Spleen (tissue), 11 donors: Measurements from ENCODE around the gene C17orf114.

Experiments used
- DNase-seq: peaks from one replicate; pipeline ENCODE4 v3.0.0-alpha.2; 2020
- H3K27ac ChIP-seq, 8 donors: fragments of 200-600 bp; sonication (generic) in 7 of 8; 1 replicate in 4 of 8; 2 replicates in 4 of 8; pipeline versions ENCODE4 v1.5.0 to v1.8.0; 2016 to 2021; ENCODE audit warnings: inconsistent platforms in 4 of 8, mild to moderate bottlenecking in 4 of 8, moderate library complexity in 1 of 8
- H3K27me3 ChIP-seq, 7 donors: fragments of 200-600 bp; sonication (generic) in 6 of 7; replicated peaks in 1 of 7; 1 replicate in 4 of 7; 2 replicates in 3 of 7; pipeline versions ENCODE4 v1.5.0 to v1.8.0; 2016 to 2021; ENCODE audit warnings: inconsistent platforms in 3 of 7, mild to moderate bottlenecking in 1 of 7
- H3K36me3 ChIP-seq, 6 donors: fragments of 200-600 bp; sonication (generic) in 5 of 6; 1 replicate in 4 of 6; 2 replicates in 2 of 6; pipeline versions ENCODE4 v1.5.0 to v1.8.0; 2016 to 2021; ENCODE audit warnings: inconsistent platforms in 2 of 6
- H3K4me1 ChIP-seq, 6 donors: fragments of 200-600 bp; sonication (generic) in 5 of 6; 1 replicate in 3 of 6; 2 replicates in 3 of 6; pipeline versions ENCODE4 v1.5.0 to v1.8.0; 2016 to 2021; ENCODE audit warnings: inconsistent platforms in 3 of 6
- H3K4me3 ChIP-seq, 8 donors: fragments of 200-600 bp; sonication (generic) in 7 of 8; 1 replicate in 4 of 8; 2 replicates in 4 of 8; pipeline versions ENCODE4 v1.5.0 to v1.8.0; 2016 to 2021; ENCODE audit warnings: inconsistent platforms in 4 of 8, mild to moderate bottlenecking in 4 of 8, moderate library complexity in 2 of 8
- H3K9me3 ChIP-seq, 8 donors: fragments of 200-600 bp; sonication (generic) in 7 of 8; 1 replicate in 4 of 8; 2 replicates in 4 of 8; pipeline versions ENCODE4 v1.5.0 to v1.8.0; 2016 to 2021; ENCODE audit warnings: inconsistent platforms in 4 of 8
- POLR2A ChIP-seq, 3 donors: fragments of 450-650 bp; IDR thresholded peaks; one replicate each; pipeline ENCODE4 v1.5.1; 2017; ENCODE audit warnings: antibody characterized with exemption in 3 of 3, mild to moderate bottlenecking in 1 of 3
- POLR2AphosphoS5 ChIP-seq, 3 donors: sonication (generic); formaldehyde crosslinking; IDR thresholded peaks; one replicate each; pipeline ENCODE4 v1.5.1; 2017; ENCODE audit warnings: antibody characterized with exemption in 3 of 3
- WGBS, 5 donors: extraction: QIAGEN DNeasy Blood & Tissue Kit in 3 of 5; methylation state at CpG; one replicate each; pipeline versions ENCODE4 v1.1.5 to v1.1.7; 2013 to 2018; 5-methylcytosine and 5-hydroxymethylcytosine counted together
- intact Hi-C: fragments of 100-400 bp; cut with DNase I; formaldehyde crosslinking; loops from one replicate; pipeline ENCODE4 v1.15.0; 2023; ENCODE audit warnings: low total_unique reads
- TF ChIP-seq, protein P1 (sequence below), 11 experiments: fragments of 200-600 bp in 7 of 11; fragments of 450-650 bp in 4 of 11; sonication (generic) in 4 of 11; IDR thresholded peaks in 8 of 11; conservative IDR thresholded peaks in 3 of 11; 1 replicate in 7 of 11; 2 replicates in 4 of 11; pipeline versions ENCODE4 v1.4.0 to v1.8.0; 2016 to 2021; ENCODE audit warnings: antibody characterized with exemption in 11 of 11, inconsistent platforms in 4 of 11, mild to moderate bottlenecking in 1 of 11
- donor health status: healthy with polysubstance abuse.
- donor health status: DM: no; HTN: no; CAD: no; lungs with moderate emphysema.
- donor health status: DM: no; HTN: no; CAD: no.
- donor health status: Bipolar disorder and iron deficiency.
- donor health status: healthy.
- donor health status: DM: no; HTN: no; CAD: no.
- donor health status: DM: yes; HTN: yes; CAD: no.

C17orf114 gene

GRCh38 chr17:4790705-4791088, 11.4 kb downstream of the C17orf114 start:
- H3K9me3 ChIP-seq: no peaks in the 10 kb centered on the region
- no peak for DNase-seq
- peak overlapping the region in 7 of 8 donors; percentile 57 to 81 (median 69) for H3K4me3 ChIP-seq
- H3K36me3 ChIP-seq: no peaks in the 10 kb centered on the region
- intact Hi-C loops: loop anchor here (10.0 kb wide), 1 partner anchor 76 kb away; the partner anchor contains the start of gene ARRB2
- 46 to 62% (median 54%) methylated on average over 7 of the region's 7 CpGs for WGBS, 5 donors
- TF ChIP-seq, protein P1, sequence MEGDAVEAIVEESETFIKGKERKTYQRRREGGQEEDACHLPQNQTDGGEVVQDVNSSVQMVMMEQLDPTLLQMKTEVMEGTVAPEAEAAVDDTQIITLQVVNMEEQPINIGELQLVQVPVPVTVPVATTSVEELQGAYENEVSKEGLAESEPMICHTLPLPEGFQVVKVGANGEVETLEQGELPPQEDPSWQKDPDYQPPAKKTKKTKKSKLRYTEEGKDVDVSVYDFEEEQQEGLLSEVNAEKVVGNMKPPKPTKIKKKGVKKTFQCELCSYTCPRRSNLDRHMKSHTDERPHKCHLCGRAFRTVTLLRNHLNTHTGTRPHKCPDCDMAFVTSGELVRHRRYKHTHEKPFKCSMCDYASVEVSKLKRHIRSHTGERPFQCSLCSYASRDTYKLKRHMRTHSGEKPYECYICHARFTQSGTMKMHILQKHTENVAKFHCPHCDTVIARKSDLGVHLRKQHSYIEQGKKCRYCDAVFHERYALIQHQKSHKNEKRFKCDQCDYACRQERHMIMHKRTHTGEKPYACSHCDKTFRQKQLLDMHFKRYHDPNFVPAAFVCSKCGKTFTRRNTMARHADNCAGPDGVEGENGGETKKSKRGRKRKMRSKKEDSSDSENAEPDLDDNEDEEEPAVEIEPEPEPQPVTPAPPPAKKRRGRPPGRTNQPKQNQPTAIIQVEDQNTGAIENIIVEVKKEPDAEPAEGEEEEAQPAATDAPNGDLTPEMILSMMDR (IDR thresholded peaks at IDR 0.05 in 8 of 11, conservative IDR thresholded peaks at IDR 0.05 in 3 of 11): no peak
- TF ChIP-seq POLR2AphosphoS5 (IDR thresholded peaks at IDR 0.05) (no peak), POLR2A (IDR thresholded peaks at IDR 0.05) (no peak)
- H3K4me1 ChIP-seq: peaks cover 17 to 58% (median 47%) of the 10 kb centered on the region in 6 donors
- peak overlapping the region; percentile 92 to 97 (median 94) for H3K27ac ChIP-seq
- H3K27me3 ChIP-seq: peaks cover 0 to 41% (median 17%) of the 10 kb centered on the region in 7 donors

GRCh38 chr17:4789951-4790704, 12.0 kb downstream of the C17orf114 start:
- WGBS, 5 donors: 0 to 1% (median 0%) methylated on average over 42 to 91 of the region's 91 CpGs
- DNase-seq: peak; percentile 97
- peaks cover 0 to 47% (median 23%) of the 10 kb centered on the region in 7 donors for H3K27me3 ChIP-seq
- intact Hi-C loops: loop anchor here (5.0 to 10.0 kb wide), 3 partner anchors 55 to 97 kb away; partner anchors contain the start of genes ARRB2, CXCL16, MED11 and ZMYND15
- peak overlapping the region; percentile 57 to 81 (median 68) for H3K4me3 ChIP-seq
- TF ChIP-seq, protein P1 (IDR thresholded peaks at IDR 0.05 in 8 of 11, conservative IDR thresholded peaks at IDR 0.05 in 3 of 11): peak; percentile 44 to 95 (median 90)
- TF ChIP-seq POLR2A (IDR thresholded peaks at IDR 0.05) (peak in 2 of 3 donors; percentile 19 to 76), POLR2AphosphoS5 (IDR thresholded peaks at IDR 0.05) (peak; percentile 80 to 88 (median 85))
- peaks cover 22 to 59% (median 48%) of the 10 kb centered on the region in 6 donors for H3K4me1 ChIP-seq
- H3K36me3 ChIP-seq: no peaks in the 10 kb centered on the region
- H3K9me3 ChIP-seq: no peaks in the 10 kb centered on the region
- peak overlapping the region; percentile 92 to 97 (median 94) for H3K27ac ChIP-seq

- Histone ChIP-seq H3K27ac (peak overlapping the region; percentile 92 to 97 (median 94)), H3K36me3 (no peaks in the 10 kb centered on the region), H3K9me3 (no peaks in the 10 kb centered on the region), H3K4me3 (peak overlapping the region; percentile 57 to 81 (median 68)), H3K27me3 (peaks cover 0 to 52% (median 23%) of the 10 kb centered on the region in 7 donors), H3K4me1 (peaks cover 24 to 64% (median 50%) of the 10 kb centered on the region in 6 donors)
- intact Hi-C loops: loop anchor here (5.0 to 10.0 kb wide), 2 partner anchors 55 to 98 kb away; partner anchors contain the start of genes CXCL16, MED11 and ZMYND15
- no peak for DNase-seq
- TF ChIP-seq POLR2A (IDR thresholded peaks at IDR 0.05) (no peak), POLR2AphosphoS5 (IDR thresholded peaks at IDR 0.05) (no peak)
- TF ChIP-seq, protein P1 (IDR thresholded peaks at IDR 0.05 in 8 of 11, conservative IDR thresholded peaks at IDR 0.05 in 3 of 11): no peak
- 1 to 3% (median 1%) methylated on average over 10 to 25 of the region's 25 CpGs for WGBS, 5 donors
Observed at GRCh38 chr17:4789701-4789950, 12.5 kb downstream of the C17orf114 start.
